D721Med (cell line): ENCODE data around the gene SPEM3.

Source experiments
- DNase-seq: peaks from one replicate; pipeline ENCODE4 v3.0.0; 2011; ENCODE audit warnings: low spot score; ENCODE audit not compliant: insufficient read length
- FAIRE-seq: peaks from 2 replicates; lab custom pipeline; 2011; peaks lifted over from hg19 to GRCh38; lab: Jason Lieb, UNC
- TF ChIP-seq, protein P1 (sequence below): IDR thresholded peaks from 2 replicates; pipeline ENCODE4 v1.5.1; 2012; ENCODE audit warnings: mild to moderate bottlenecking, control low read depth; ENCODE audit not compliant: insufficient read depth; ENCODE audit errors: missing control alignments

Gene SPEM3

GRCh38 chr17:7475764-7476422 lies 47.2 kb downstream of the SPEM3 start:
- FAIRE-seq = no peak
- no peak for DNase-seq
- TF ChIP-seq, protein P1, sequence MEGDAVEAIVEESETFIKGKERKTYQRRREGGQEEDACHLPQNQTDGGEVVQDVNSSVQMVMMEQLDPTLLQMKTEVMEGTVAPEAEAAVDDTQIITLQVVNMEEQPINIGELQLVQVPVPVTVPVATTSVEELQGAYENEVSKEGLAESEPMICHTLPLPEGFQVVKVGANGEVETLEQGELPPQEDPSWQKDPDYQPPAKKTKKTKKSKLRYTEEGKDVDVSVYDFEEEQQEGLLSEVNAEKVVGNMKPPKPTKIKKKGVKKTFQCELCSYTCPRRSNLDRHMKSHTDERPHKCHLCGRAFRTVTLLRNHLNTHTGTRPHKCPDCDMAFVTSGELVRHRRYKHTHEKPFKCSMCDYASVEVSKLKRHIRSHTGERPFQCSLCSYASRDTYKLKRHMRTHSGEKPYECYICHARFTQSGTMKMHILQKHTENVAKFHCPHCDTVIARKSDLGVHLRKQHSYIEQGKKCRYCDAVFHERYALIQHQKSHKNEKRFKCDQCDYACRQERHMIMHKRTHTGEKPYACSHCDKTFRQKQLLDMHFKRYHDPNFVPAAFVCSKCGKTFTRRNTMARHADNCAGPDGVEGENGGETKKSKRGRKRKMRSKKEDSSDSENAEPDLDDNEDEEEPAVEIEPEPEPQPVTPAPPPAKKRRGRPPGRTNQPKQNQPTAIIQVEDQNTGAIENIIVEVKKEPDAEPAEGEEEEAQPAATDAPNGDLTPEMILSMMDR = no peak

DNA sequence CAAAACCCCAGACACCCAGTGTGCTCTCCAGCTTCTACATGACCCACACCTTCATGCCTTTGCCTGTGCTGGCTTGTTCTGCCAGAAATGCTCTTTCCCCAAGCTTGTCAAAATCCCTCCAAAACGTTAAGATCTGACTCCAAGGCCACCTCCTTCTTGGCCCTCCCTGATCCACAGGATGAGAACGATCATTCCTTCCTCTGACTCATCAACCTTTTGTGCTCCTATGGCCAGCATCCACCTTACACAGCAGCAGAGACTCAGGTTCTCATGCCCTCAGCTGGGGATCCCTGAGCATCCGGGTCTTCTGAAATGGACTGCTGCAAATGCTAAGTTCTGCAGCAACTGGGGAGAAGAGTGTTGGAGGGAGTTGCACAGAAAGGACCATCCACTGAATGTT lies 47.8 kb downstream of the SPEM3 start:
- no peak for FAIRE-seq
- no peak for DNase-seq
- TF ChIP-seq, protein P1 = no peak

- TF ChIP-seq, protein P1 = no peak
- FAIRE-seq (no peak), DNase-seq (no peak)
Observed at GRCh38 chr17:7476951-7477350, 48.3 kb downstream of the SPEM3 start.

DNA sequence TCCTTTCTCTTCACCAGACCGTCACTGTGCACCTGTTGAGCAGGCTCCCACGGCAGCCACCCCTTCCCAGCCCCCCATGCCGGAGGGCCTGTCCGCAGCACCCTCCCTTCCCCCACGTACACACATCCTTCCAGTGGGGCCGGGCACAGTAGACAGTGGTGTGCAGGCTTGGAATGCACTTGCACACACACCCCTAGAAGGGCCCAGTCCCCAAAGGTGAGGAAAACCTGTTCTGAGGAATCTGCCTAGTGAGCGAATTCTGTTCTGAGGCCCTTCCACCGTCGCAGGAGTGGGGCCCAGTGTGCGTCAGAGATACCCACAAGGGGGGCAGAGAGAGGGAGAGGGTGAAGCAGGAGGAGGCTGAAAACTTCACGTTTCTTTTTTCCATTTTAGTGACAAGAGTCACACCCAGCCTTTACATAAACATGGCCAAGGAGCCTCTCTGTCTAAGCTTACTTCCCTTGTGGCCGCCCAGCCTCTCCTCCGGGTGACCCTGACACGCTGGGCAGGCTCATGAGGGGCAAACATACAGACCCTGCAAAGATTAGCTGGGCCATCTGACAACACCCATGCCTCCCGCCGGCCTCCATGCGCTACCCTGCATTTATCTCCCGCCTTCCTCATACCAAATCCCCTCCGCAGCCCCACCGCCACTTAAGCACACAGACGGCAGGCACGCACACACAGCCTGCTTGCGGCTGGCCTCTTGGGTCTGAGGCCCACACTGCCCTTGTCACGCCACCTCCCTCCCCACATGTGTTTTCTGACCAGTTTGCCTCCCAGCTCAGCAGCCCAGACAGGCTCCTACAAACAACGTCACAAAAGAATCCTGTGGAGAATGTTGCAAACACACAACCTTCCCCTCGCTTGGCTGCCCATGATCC lies 49.0 kb downstream of the SPEM3 start:
- peak; percentile 58 for DNase-seq
- FAIRE-seq = no peak
- TF ChIP-seq, protein P1 = no peak

DNA sequence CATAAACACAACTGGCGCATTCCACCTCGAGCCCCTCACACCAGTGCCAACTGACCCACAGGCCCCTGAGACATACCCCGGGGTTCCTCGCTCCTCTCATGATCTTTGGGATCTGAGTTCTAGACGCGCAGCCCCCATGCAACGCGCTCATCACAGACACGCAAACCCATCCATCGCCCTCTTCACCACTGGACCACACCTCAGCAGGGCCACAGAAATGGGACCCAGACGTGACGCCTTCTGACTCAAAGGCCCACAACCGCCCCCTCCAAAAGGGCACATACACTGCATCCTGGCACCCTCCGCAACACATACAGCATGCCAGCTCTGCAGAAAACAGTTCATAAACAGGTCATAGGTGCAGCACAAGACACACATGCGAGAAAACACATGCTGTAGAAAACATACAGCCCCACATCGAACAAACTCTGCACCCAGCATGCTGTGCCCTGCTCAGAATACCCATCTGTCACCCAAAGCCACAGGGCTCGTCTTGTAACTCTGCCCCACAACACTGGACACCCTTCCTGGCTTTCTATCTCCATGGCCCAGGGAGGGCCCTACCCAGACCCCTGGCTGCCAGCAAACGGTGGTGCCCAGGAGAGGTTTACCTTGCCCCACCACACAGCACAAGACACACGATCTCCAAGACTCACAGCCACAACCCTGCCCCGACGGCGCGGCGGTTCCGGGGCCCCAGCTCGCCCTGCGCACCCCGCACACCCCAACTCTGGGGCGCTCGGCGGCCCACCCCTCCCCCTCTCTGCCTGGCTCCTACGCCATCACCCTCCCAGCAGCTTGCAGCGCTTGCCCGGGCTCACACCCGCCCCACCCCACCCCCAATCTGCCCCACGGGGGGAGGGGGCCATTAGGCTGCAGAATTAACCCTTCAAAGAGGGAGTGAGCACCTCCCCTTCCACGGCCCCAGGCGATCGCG lies 49.9 kb downstream of the SPEM3 start:
- no peak for FAIRE-seq
- no peak for DNase-seq
- TF ChIP-seq, protein P1 = no peak

DNA sequence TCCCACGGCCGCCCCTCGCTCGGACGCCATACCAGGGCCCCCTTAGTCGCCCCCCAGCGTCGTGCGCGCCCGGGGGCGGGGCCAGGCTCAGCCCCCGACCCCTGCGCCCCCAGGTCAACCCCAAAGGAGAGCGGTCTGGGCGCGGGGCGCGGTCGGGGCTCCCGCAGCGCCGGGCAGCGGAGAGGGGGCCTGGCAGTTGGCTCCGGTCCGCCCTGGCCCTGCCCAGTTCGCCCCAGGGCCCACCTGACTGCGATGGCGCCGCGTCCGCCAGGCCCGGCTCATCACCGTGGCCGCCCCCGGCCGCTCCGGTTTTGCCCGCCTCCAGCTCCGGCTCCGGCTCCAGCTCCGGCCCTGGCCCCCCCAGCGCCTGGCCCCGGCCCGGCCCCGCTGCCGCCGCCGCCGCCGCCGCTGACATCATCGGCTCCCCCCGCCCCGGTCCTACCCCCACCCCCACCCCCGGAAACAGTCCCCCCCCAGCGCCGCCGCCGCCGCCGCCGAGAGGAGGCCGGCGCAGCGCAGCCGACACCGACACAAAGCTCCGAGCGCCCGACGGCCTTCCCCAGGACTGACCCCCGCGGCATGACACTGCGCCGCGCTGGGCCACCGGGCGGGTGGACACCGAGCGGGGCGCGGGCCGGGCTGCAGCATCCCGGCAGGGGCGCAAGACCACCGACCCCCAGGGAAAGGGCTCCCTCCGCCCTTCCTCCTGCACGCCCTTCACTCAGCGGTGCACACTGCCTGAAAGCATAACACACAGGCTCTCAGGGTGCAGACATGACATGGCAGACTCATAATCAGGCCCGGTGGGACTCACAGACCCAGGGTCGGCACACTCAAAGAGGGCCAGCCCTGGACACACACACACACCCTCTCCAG lies 50.8 kb downstream of the SPEM3 start, which contains the start of gene ZBTB4:
TSS of gene ZBTB4 (minus strand) at position 419 of the 876 bp plus-strand sequence. CDS start 12,830 bp downstream, outside the sequence.
- DNase-seq (no peak), FAIRE-seq (no peak)
- TF ChIP-seq, protein P1 = no peak
